ENCODE measurements around the gene DPP4. TPM values are rescaled to one million over a fixed set of nuclear protein-coding genes. Genes with fewer than 3 reads are reported as not detected.
A peak's percentile ranks its signal among the peaks of the same experiment; 100 is the strongest.

The DPP4 gene
- total and polyA plus RNA-seq, 2 donors (not counting 3 experiments of a cell fraction or from before 2014, with no cell fraction given): 0.84 to 6.2 TPM

- H3K9ac ChIP-seq (replicated peaks; ENCODE audit: extremely low read depth, insufficient read depth, low read length): no peak overlapping the region
- dilution Hi-C loops (cut with MboI; ENCODE audit: extremely low pct_ligation_motif_present, low sequenced_read_pairs) (no loop called here), intact Hi-C loops (cut with micrococcal nuclease) (loop anchor here (2.0 kb wide), 2 partner anchors 34 to 78 kb away; no protein-coding TSS in a partner anchor)
- H3K4me3 ChIP-seq (replicated peaks in 1 of 3; ENCODE audit: insufficient read depth in 1 of 3, low read depth in 1 of 3, low read length in 3 of 3): no peak overlapping the region
- no peaks in the 10 kb centered on the region for H3K36me3 ChIP-seq (ENCODE audit: control insufficient read depth in 2 of 2, extremely low read depth in 1 of 2, insufficient read depth in 2 of 2, low read length in 2 of 2)
- no peaks in the 10 kb centered on the region for H3K9me3 ChIP-seq (replicated peaks; ENCODE audit: control insufficient read depth, insufficient read depth, low read length)
- no TSS peak for BruUV-seq (replicated peaks)
- ChIA-PET CTCF (interaction anchor here (0.9 to 1.5 kb wide), 4 partner anchors 24 to 89 kb away, joined by 3 to 6 read pairs (median 3); partner anchors contain the start of gene DPP4), POLR2A (no interaction called here)
- H3K4me1 ChIP-seq (ENCODE audit: control insufficient read depth, extremely low read depth, insufficient read depth, low read length): peaks cover 19% of the 10 kb centered on the region
- no peaks in the 10 kb centered on the region for H3K27me3 ChIP-seq (ENCODE audit: control insufficient read depth in 2 of 2, insufficient read depth in 2 of 2, low read length in 2 of 2)
- no peak for TF ChIP-seq JUN (IDR thresholded peaks at IDR 0.05; ENCODE audit: borderline replicate concordance, insufficient read depth, insufficient read length, low read depth)
- no peak for TF ChIP-seq MAX (IDR thresholded peaks at IDR 0.05; ENCODE audit: insufficient read depth, insufficient read length)
- TF ChIP-seq FOS (IDR thresholded peaks at IDR 0.05; ENCODE audit: borderline replicate concordance, insufficient read depth, low read length): no peak
- TF ChIP-seq CTCF (IDR thresholded peaks at IDR 0.05; ENCODE audit: extremely low read depth in 1 of 2, insufficient read depth in 1 of 2, low read depth in 1 of 2, low read length in 2 of 2): no peak
- TF ChIP-seq POLR2A (IDR thresholded peaks at IDR 0.05; ENCODE audit: low read depth, low read length): no peak
- no peak for TF ChIP-seq MYC (IDR thresholded peaks at IDR 0.05; ENCODE audit: low read depth, low read length)
- TF ChIP-seq EZH2 (IDR thresholded peaks at IDR 0.05; ENCODE audit: borderline replicate concordance, low read depth, low read length, severe bottlenecking): no peak
- no peak for TF ChIP-seq GATA2 (IDR thresholded peaks at IDR 0.05; ENCODE audit: insufficient read depth, insufficient read length, low read depth, low read length)
- no peak overlapping the region for H2AFZ ChIP-seq (ENCODE audit: low read depth, low read length)
- no peak for FAIRE-seq
- no peak overlapping the region for H3K27ac ChIP-seq (ENCODE audit: insufficient read depth, low read depth, low read length)
- no peaks in the 10 kb centered on the region for H3K9me1 ChIP-seq (replicated peaks; ENCODE audit: control insufficient read depth, extremely low read depth, insufficient read depth, low read length)
- H3K4me2 ChIP-seq (ENCODE audit: insufficient read depth, low read length): peak overlapping the region; percentile 49
- DNase-seq (ENCODE audit: low read depth, low spot score): peak; percentile 30
- H4K20me1 ChIP-seq (replicated peaks; ENCODE audit: control insufficient read depth, extremely low read depth, insufficient read depth, low read length): no peaks in the 10 kb centered on the region
- H3K79me2 ChIP-seq (ENCODE audit: control insufficient read depth, insufficient read depth, low read length): no peaks in the 10 kb centered on the region
These were observed 36.8 kb downstream of the DPP4 start for GRCh38 chr2:162037028-162037795.
